ENCODE measurements around the gene UXS1. TPM values are rescaled to one million over a fixed set of nuclear protein-coding genes. Genes with fewer than 3 reads are reported as not detected.

Gene UXS1
- total RNA-seq, 1 donor from 2014 or later = 49.2 TPM

DNA sequence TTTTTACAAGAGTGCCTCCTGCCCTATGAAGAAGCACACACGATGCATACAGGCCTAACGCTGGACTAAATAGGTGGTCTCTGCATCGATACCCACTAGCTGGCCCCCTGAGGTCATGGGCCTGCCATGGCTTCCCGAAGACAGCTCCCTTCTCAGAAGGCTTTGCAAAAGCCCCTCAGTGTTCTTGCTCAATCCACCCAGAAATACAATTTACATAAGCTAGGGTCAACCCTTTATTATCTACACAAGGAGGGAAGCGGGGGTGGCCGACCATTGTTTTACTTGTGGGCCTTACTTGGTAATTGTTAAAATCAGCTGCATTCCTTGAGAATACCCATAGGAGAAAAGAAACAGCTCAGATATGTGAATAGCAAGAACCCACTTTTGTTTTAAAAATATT lies 28.5 kb downstream of the UXS1 start:
- Mint-ChIP-seq H3K4me1 (ENCODE audit: low read depth, unreplicated experiment) (peaks cover 38% of the 10 kb centered on the region), H3K36me3 (ENCODE audit: low read depth, unreplicated experiment) (no peaks in the 10 kb centered on the region), H3K27me3 (ENCODE audit: low read depth, unreplicated experiment) (no peaks in the 10 kb centered on the region), H3K4me3 (ENCODE audit: unreplicated experiment) (no peak overlapping the region), H3K9me3 (ENCODE audit: unreplicated experiment) (no peaks in the 10 kb centered on the region), H3K27ac (ENCODE audit: unreplicated experiment) (no peak overlapping the region)
- FAIRE-seq (no peak), DNase-seq (ENCODE audit: low read depth) (no peak)
- Histone ChIP-seq H3K36me3 (ENCODE audit: insufficient read depth, low read length) (no peaks in the 10 kb centered on the region), H3K4me3 (ENCODE audit: insufficient read depth, low read depth, low read length) (no peak overlapping the region), H2AFZ (ENCODE audit: low read depth, low read length) (no peak overlapping the region), H3K27ac (ENCODE audit: low read depth, low read length) (no peak overlapping the region), H3K27me3 (ENCODE audit: insufficient read depth, low read length) (no peaks in the 10 kb centered on the region), H3K9ac (ENCODE audit: low read length) (no peak overlapping the region), H3K4me1 (ENCODE audit: insufficient read depth, low read length) (no peaks in the 10 kb centered on the region), H3K79me2 (ENCODE audit: insufficient read depth, low read length) (peaks cover 4% of the 10 kb centered on the region), H3K4me2 (ENCODE audit: low read length) (no peak overlapping the region), H3K9me3 (ENCODE audit: insufficient read depth, low read depth, low read length) (no peaks in the 10 kb centered on the region), H4K20me1 (ENCODE audit: insufficient read depth, low read length) (peaks cover 40% of the 10 kb centered on the region)
- TF ChIP-seq CTCF (IDR thresholded peaks at IDR 0.05; ENCODE audit: insufficient read depth, low read depth, low read length) = no peak
- no peak for TF ChIP-seq EZH2 (IDR thresholded peaks at IDR 0.05; ENCODE audit: insufficient read depth, low read length)

DNA sequence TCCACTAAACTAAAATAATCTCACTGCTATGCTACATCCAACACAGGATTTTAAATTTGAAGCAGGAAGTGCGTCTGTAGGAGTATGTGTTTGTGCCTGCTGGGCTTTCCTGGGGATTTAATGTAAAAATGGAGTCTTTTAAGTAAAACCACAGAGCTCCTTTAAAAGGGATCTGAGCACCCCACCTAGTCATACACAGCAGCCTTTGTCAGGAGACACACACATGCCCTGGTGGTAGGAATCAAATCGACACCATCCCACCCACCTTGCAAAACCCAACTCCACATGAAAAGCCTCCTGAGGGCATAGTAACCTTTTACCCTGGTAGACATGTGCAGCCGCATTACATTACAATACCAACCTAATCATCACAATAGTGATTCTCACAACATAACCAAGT lies 29.1 kb downstream of the UXS1 start:
- Histone ChIP-seq H3K36me3 (ENCODE audit: insufficient read depth, low read length) (no peaks in the 10 kb centered on the region), H3K9me3 (ENCODE audit: insufficient read depth, low read depth, low read length) (no peaks in the 10 kb centered on the region), H3K4me3 (ENCODE audit: insufficient read depth, low read depth, low read length) (no peak overlapping the region), H3K4me1 (ENCODE audit: insufficient read depth, low read length) (no peaks in the 10 kb centered on the region), H2AFZ (ENCODE audit: low read depth, low read length) (no peak overlapping the region), H3K79me2 (ENCODE audit: insufficient read depth, low read length) (peaks cover under 1% of the 10 kb centered on the region), H3K27ac (ENCODE audit: low read depth, low read length) (no peak overlapping the region), H4K20me1 (ENCODE audit: insufficient read depth, low read length) (peaks cover 35% of the 10 kb centered on the region), H3K4me2 (ENCODE audit: low read length) (no peak overlapping the region), H3K27me3 (ENCODE audit: insufficient read depth, low read length) (no peaks in the 10 kb centered on the region), H3K9ac (ENCODE audit: low read length) (no peak overlapping the region)
- H3K4me3 Mint-ChIP-seq (ENCODE audit: unreplicated experiment) = no peak overlapping the region
- no peak overlapping the region for H3K27ac Mint-ChIP-seq (ENCODE audit: unreplicated experiment)
- H3K36me3 Mint-ChIP-seq (ENCODE audit: low read depth, unreplicated experiment) = no peaks in the 10 kb centered on the region
- no peak for TF ChIP-seq EZH2 (IDR thresholded peaks at IDR 0.05; ENCODE audit: insufficient read depth, low read length)
- no peak for TF ChIP-seq CTCF (IDR thresholded peaks at IDR 0.05; ENCODE audit: insufficient read depth, low read depth, low read length)
- H3K4me1 Mint-ChIP-seq (ENCODE audit: low read depth, unreplicated experiment) = peaks cover 38% of the 10 kb centered on the region
- H3K9me3 Mint-ChIP-seq (ENCODE audit: unreplicated experiment) = no peaks in the 10 kb centered on the region
- H3K27me3 Mint-ChIP-seq (ENCODE audit: low read depth, unreplicated experiment) = no peaks in the 10 kb centered on the region
- DNase-seq (ENCODE audit: low read depth) = no peak
- no peak for FAIRE-seq

DNA sequence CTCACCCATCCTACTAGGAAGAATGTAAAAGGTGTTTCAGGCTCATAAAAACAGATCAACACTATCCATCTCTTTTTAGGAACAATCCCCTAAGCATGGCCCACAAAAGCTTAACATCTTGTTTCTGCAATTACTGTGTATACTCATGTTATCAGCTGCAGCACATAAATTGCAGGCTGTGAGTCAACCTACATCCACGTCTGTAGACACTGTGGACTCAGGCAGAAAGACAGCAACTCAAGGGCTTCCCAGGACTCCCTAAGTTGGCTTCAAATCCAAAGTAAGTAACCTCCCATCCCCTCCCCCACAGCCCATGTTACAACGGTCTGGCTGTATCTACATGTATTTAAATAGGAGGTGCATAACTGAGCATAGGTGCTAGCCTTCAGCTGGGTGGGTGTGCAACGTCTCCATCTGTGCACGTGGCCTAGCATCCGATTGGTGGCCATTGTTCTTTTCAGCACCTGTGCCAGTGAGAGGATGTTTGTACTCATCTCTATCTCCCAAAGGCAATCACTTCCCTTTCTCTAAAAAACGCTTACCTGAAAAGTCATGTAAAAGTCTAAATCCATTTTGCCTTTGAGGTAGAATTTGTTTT lies 30.1 kb downstream of the UXS1 start:
- DNase-seq (ENCODE audit: low read depth) (no peak), FAIRE-seq (no peak)
- H3K9me3 ChIP-seq (ENCODE audit: insufficient read depth, low read depth, low read length) = no peaks in the 10 kb centered on the region
- Mint-ChIP-seq H3K9me3 (ENCODE audit: unreplicated experiment) (no peaks in the 10 kb centered on the region), H3K4me1 (ENCODE audit: low read depth, unreplicated experiment) (peaks cover 38% of the 10 kb centered on the region), H3K4me3 (ENCODE audit: unreplicated experiment) (no peak overlapping the region), H3K36me3 (ENCODE audit: low read depth, unreplicated experiment) (peaks cover 3% of the 10 kb centered on the region), H3K27ac (ENCODE audit: unreplicated experiment) (no peak overlapping the region), H3K27me3 (ENCODE audit: low read depth, unreplicated experiment) (no peaks in the 10 kb centered on the region)
- peaks cover 25% of the 10 kb centered on the region for H4K20me1 ChIP-seq (ENCODE audit: insufficient read depth, low read length)
- H2AFZ ChIP-seq (ENCODE audit: low read depth, low read length) = no peak overlapping the region
- no peak overlapping the region for H3K4me3 ChIP-seq (ENCODE audit: insufficient read depth, low read depth, low read length)
- H3K79me2 ChIP-seq (ENCODE audit: insufficient read depth, low read length) = no peaks in the 10 kb centered on the region
- H3K4me2 ChIP-seq (ENCODE audit: low read length) = no peak overlapping the region
- H3K27ac ChIP-seq (ENCODE audit: low read depth, low read length) = no peak overlapping the region
- H3K36me3 ChIP-seq (ENCODE audit: insufficient read depth, low read length) = no peaks in the 10 kb centered on the region
- H3K9ac ChIP-seq (ENCODE audit: low read length) = no peak overlapping the region
- H3K27me3 ChIP-seq (ENCODE audit: insufficient read depth, low read length) = no peaks in the 10 kb centered on the region
- no peaks in the 10 kb centered on the region for H3K4me1 ChIP-seq (ENCODE audit: insufficient read depth, low read length)
- TF ChIP-seq EZH2 (IDR thresholded peaks at IDR 0.05; ENCODE audit: insufficient read depth, low read length) (no peak), CTCF (IDR thresholded peaks at IDR 0.05; ENCODE audit: insufficient read depth, low read depth, low read length) (no peak)
